ENCODE data around the gene CPEB3.

- no peak for TF ChIP-seq POLR2A (IDR thresholded peaks at IDR 0.05)
- no peak for TF ChIP-seq CTCF (IDR thresholded peaks at IDR 0.05 in 8 of 11, conservative IDR thresholded peaks at IDR 0.05 in 3 of 11)
Observed at GRCh38 chr10:92183199-92183598, 107.7 kb downstream of the CPEB3 start.
